Osteoblast (primary cell): Measurements from ENCODE around the gene IL1RL2. TPM values are rescaled to one million over a fixed set of nuclear protein-coding genes. Genes with fewer than 3 reads are reported as not detected.

Experiments used
- DNase-seq: peaks from one replicate; pipeline ENCODE4 v3.0.0; 2011; ENCODE audit warnings: low spot score, mixed read lengths; ENCODE audit not compliant: insufficient read length; ENCODE audit errors: missing footprints
- H2AFZ ChIP-seq: 2 replicates; pipeline ENCODE4 v1.6.0; 2011; ENCODE audit warnings: mild to moderate bottlenecking, low read length
- H3K27ac ChIP-seq: 2 replicates; pipeline ENCODE4 v1.5.1; 2011; ENCODE audit warnings: mild to moderate bottlenecking, low read depth, low read length, moderate library complexity
- H3K27me3 ChIP-seq: 2 replicates; pipeline ENCODE4 v1.6.0; 2012; ENCODE audit warnings: mild to moderate bottlenecking, control low read depth, inconsistent platforms, low read length, moderate library complexity; ENCODE audit not compliant: insufficient read depth
- H3K36me3 ChIP-seq: 2 replicates; pipeline ENCODE4 v1.5.1; 2011; ENCODE audit warnings: mild to moderate bottlenecking, low read length, control low read depth, moderate library complexity; ENCODE audit not compliant: insufficient read depth
- H3K4me1 ChIP-seq: 2 replicates; pipeline ENCODE4 v1.5.1; 2011; ENCODE audit warnings: mild to moderate bottlenecking, low read length, control low read depth, moderate library complexity; ENCODE audit not compliant: insufficient read depth
- H3K4me2 ChIP-seq: 2 replicates; pipeline ENCODE4 v1.6.0; 2011; ENCODE audit warnings: mild to moderate bottlenecking, low read length; ENCODE audit not compliant: insufficient read depth
- H3K4me3 ChIP-seq: fragments of 200-600 bp; sonication (generic); 3 replicates; pipeline ENCODE4 v1.5.1; 2012; ENCODE audit warnings: mild to moderate bottlenecking, low read length, inconsistent platforms; ENCODE audit not compliant: insufficient read depth
- H3K79me2 ChIP-seq: 2 replicates; pipeline ENCODE4 v1.6.0; 2012; ENCODE audit warnings: mild to moderate bottlenecking, low read length, control low read depth, inconsistent platforms; ENCODE audit not compliant: insufficient read depth
- H3K9me3 ChIP-seq: 2 replicates; pipeline ENCODE4 v1.5.1; 2011; ENCODE audit warnings: low read depth, low read length, control low read depth
- H4K20me1 ChIP-seq: 2 replicates; pipeline ENCODE4 v1.6.0; 2012; ENCODE audit warnings: mild to moderate bottlenecking, low read length, control low read depth; ENCODE audit not compliant: insufficient read depth
- CTCF ChIP-seq: IDR thresholded peaks from 2 replicates; pipeline ENCODE4 v1.5.1; 2011; ENCODE audit warnings: mild to moderate bottlenecking, low read depth, low read length, moderate library complexity; ENCODE audit errors: extremely low read depth
- total RNA-seq: library from RNA; depleted of rRNA; stranded (reverse); fragments of >200 nt; gene quantifications from 2 replicates; pipeline ENCODE4 v1.2.3, GENCODE V29; 2012

The IL1RL2 gene
- total RNA-seq, 1 donor, result 0.72 TPM

GRCh38 chr2:102154364-102154763 lies 32.5 kb upstream of the IL1RL2 start:
- H3K27me3 ChIP-seq, result no peaks in the 10 kb centered on the region
- H3K27ac ChIP-seq, result no peak overlapping the region
- no peak for TF ChIP-seq CTCF
- no peaks in the 10 kb centered on the region for H3K9me3 ChIP-seq
- DNase-seq, result no peak
- H2AFZ ChIP-seq, result no peak overlapping the region
- H4K20me1 ChIP-seq, result peaks cover 23% of the 10 kb centered on the region
- no peak overlapping the region for H3K4me3 ChIP-seq
- H3K4me2 ChIP-seq, result no peak overlapping the region
- peaks cover 47% of the 10 kb centered on the region for H3K79me2 ChIP-seq
- no peaks in the 10 kb centered on the region for H3K4me1 ChIP-seq
- H3K36me3 ChIP-seq, result peaks cover 47% of the 10 kb centered on the region

DNA sequence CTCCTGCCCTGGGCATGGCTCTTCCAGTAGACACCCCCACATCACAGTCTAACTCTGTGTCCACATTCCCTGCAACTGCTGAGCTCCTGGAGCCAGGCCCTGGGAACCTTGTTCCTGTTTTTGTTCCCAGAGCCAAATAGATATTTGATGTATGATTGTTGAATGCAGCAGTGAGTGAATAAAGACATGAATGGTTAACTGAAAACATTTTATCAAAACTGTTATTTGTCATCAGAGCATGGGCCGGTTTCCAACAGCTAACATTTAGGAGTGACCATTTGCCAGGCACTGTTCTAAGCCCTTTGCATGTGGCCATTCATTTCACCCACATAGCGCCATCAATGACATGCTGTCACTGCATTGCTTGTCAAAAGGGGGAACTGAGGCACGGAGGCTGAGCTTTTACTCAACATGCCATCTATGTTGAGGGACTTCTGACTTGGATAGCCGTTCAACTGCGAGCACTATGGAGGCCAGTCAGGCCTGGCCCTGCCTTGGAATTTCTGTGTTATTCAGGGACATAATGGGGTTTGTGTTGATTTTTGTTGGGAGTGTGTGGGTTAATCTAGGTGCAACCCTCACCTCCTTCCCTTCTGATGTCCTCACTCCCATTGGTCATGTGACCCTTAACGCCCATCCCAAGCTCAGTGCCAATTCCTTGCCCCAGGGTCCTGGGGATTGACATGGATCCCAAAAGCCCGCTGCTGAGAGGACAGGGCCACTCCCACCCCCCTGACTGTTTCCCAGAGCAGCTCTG lies 31.7 kb upstream of the IL1RL2 start:
- peaks cover 21% of the 10 kb centered on the region for H4K20me1 ChIP-seq
- peaks cover 40% of the 10 kb centered on the region for H3K79me2 ChIP-seq
- H3K4me1 ChIP-seq, result no peaks in the 10 kb centered on the region
- H3K27me3 ChIP-seq, result no peaks in the 10 kb centered on the region
- DNase-seq, result no peak
- peaks cover 47% of the 10 kb centered on the region for H3K36me3 ChIP-seq
- TF ChIP-seq CTCF, result no peak
- no peak overlapping the region for H3K4me2 ChIP-seq
- H2AFZ ChIP-seq, result no peak overlapping the region
- H3K27ac ChIP-seq, result no peak overlapping the region
- H3K4me3 ChIP-seq, result no peak overlapping the region
- no peaks in the 10 kb centered on the region for H3K9me3 ChIP-seq

GRCh38 chr2:102155703-102156515 lies 30.9 kb upstream of the IL1RL2 start:
- TF ChIP-seq CTCF, result no peak
- peaks cover 14% of the 10 kb centered on the region for H4K20me1 ChIP-seq
- peaks cover 36% of the 10 kb centered on the region for H3K79me2 ChIP-seq
- no peak overlapping the region for H3K4me2 ChIP-seq
- no peaks in the 10 kb centered on the region for H3K27me3 ChIP-seq
- H3K9me3 ChIP-seq, result no peaks in the 10 kb centered on the region
- H2AFZ ChIP-seq, result no peak overlapping the region
- H3K36me3 ChIP-seq, result peaks cover 40% of the 10 kb centered on the region
- no peak overlapping the region for H3K4me3 ChIP-seq
- peak overlapping the region; percentile 5 for H3K27ac ChIP-seq
- peaks cover 4% of the 10 kb centered on the region for H3K4me1 ChIP-seq
- no peak for DNase-seq
